ENCODE measurements around the gene AHRR.
A peak's percentile ranks its signal among the peaks of the same experiment; 100 is the strongest.
"Not testable (repeated sequence)": the region's sequence is repeated elsewhere in the genome, so short reads cannot be mapped to it uniquely, and the experiment has no call there.

AHRR gene

GRCh38 chr5:398475-399295 is 77.2 kb downstream of the AHRR start:
- DNase-seq: no peak

- DNase-seq: peak; percentile 86 to 93
Observed at GRCh38 chr5:399296-400281, 78.1 kb downstream of the AHRR start.

GRCh38 chr5:400282-401145 is 79.0 kb downstream of the AHRR start:
- no peak for DNase-seq

GRCh38 chr5:401146-402034 is 79.9 kb downstream of the AHRR start:
- no peak for DNase-seq

- not testable (repeated sequence) for DNase-seq
Observed at GRCh38 chr5:402219-402614, 80.7 kb downstream of the AHRR start.

GRCh38 chr5:402615-403359 is 81.3 kb downstream of the AHRR start:
- DNase-seq: peak; percentile 51 to 79

GRCh38 chr5:403995-404394 is 82.5 kb downstream of the AHRR start:
- DNase-seq: no peak

GRCh38 chr5:404666-405241 is 83.2 kb downstream of the AHRR start:
- DNase-seq: no peak

- no peak for DNase-seq
Observed at GRCh38 chr5:405421-405820, 83.9 kb downstream of the AHRR start.

- no peak for DNase-seq
Observed at GRCh38 chr5:406041-406440, 84.5 kb downstream of the AHRR start.

- no peak for DNase-seq
Observed at GRCh38 chr5:407051-407450, 85.5 kb downstream of the AHRR start.

GRCh38 chr5:407801-408268 is 86.3 kb downstream of the AHRR start:
- DNase-seq: no peak

- DNase-seq: no peak
Observed at GRCh38 chr5:410911-411517, 89.5 kb downstream of the AHRR start.

- no peak for DNase-seq
Observed at GRCh38 chr5:411728-412127, 90.2 kb downstream of the AHRR start.

GRCh38 chr5:414991-415927 is 93.7 kb downstream of the AHRR start:
- not testable (repeated sequence) for DNase-seq

- no peak for DNase-seq
Observed at GRCh38 chr5:415928-416635, 94.6 kb downstream of the AHRR start.

GRCh38 chr5:416636-416960 is 95.1 kb downstream of the AHRR start:
- no peak for DNase-seq
